GM18867 (cell line): Measurements from ENCODE around the gene CACNA1B.
"Not testable (repeated sequence)": the region's sequence is repeated elsewhere in the genome, so short reads cannot be mapped to it uniquely, and the experiment has no call there.

Source experiments
- ATAC-seq: cut with Tn5 transposase; IDR thresholded peaks from one replicate; pipeline ENCODE4 v1.9.1; 2021; ENCODE audit warnings: mild to moderate bottlenecking, moderate library complexity; ENCODE audit not compliant: unreplicated experiment

The CACNA1B gene

GRCh38 chr9:138095813-138096518 is 218.4 kb downstream of the CACNA1B start:
- ATAC-seq, result no peak

- no peak for ATAC-seq
These were observed 218.9 kb downstream of the CACNA1B start for GRCh38 chr9:138096519-138096845.

GRCh38 chr9:138097501-138097991 is 220.0 kb downstream of the CACNA1B start:
- ATAC-seq, result no peak

DNA sequence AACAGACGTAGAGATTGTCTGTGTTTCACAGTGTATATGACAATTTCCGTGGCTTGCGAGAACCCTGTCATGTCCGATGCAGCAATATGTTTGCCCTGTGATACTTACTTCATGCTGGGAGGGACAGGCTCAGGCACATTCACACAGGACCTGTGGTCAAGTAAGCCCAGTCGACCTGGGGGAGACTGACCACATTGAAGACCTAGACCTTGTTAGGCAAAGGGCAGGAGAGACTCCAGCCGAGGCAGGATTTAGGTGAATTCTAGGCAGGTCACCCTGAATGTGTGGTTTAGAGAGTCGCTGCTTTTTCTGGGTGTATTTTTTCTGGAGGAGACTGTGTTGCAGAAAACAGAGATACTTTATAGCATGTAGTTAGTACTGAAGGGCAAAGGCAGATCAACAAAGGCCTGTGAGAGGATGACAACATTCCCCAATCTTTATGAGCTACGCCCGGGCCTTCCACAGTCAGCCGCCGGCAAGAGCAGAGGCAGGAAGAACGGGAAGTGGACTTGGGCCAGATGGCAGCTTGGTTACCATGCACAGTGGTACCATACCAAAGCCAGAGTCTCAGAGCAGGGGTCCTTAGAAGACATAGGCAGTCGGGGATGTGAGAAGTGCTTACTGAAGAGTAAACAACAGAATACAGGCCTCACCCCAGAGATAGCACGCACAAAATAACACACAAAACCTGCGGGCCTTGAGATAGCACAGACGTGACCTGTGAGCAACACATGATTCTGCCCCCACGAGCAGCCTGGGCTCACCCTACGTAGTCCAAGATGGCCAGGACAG is 220.7 kb downstream of the CACNA1B start:
- no peak for ATAC-seq

DNA sequence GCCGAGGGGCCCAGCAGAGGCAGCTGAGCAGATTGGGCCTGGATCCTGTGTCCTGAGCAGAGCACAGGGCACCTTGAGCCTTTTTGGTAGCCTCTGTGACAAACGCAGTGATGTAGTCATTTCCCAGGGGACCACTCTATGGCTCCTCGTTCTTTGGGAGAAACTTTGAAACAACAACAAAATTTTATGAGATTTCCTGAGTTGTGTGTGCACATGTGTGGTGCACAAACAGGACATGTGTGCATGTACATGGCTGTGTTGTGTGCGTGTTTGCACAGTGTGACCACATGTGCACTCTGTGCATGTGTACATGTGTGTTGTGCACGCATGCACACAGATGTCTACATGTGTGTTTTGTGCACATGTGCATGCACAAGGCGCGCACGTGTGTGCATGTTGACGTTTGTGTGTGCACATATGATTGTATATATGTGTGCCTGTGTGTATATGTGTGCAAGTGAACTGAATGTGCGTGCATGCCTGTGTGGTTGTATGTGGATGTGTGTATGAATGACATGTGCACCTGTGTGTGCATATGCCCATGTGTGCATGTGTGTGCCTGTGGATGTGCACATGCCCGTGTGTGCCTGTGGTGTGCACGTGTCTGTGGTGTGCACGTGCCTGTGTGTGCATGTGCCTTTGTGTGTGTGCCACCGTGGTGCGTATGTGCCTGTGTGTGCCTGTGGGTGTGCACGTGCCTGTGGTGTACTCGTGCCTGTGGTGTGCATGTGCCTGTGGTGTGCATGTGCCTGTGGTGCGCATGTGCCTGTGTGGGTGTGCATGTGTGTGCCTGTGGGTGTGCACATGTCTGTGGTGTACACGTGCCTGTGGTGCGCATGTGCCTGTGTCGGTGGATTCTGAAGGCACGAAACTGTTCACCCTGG is 221.6 kb downstream of the CACNA1B start:
- ATAC-seq, result no peak

DNA sequence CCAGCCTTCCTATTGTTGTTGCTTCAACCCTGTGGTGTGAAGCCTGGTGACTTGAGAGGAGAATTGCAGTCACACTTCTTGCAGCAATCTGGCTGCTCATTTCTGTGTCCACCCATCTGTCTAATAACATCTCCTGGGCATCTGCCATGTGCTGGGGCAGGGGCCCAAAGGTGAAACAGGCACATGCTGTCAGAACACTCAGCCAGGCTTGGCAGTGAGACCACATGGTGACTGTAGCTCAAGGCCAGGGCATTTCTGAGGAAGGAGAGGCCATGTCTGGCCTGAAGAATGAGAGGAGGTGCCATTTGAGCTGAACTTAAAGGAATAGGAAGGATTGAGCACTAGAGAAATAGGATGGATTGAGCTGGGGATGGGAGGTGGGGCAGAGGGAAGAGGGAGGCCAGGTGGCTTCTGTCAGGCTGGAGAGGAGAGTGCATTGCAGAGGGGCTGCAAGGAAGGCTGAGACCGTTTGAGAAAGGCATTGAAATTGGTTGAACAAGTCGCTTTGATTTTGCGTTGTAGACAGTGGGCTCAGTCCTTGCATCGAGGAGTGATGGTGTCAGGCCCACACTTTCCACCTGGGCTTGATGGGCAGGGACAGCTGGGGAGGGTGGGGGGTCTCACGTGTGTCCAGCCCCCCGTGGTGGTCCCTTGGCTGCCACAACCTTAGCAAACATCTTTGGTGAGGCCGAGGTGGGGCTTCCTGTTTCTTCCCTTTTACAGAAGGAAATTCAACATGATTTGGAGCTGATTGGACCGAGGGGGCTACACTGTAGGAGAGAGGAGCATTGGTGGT is 222.4 kb downstream of the CACNA1B start:
- ATAC-seq, result no peak

DNA sequence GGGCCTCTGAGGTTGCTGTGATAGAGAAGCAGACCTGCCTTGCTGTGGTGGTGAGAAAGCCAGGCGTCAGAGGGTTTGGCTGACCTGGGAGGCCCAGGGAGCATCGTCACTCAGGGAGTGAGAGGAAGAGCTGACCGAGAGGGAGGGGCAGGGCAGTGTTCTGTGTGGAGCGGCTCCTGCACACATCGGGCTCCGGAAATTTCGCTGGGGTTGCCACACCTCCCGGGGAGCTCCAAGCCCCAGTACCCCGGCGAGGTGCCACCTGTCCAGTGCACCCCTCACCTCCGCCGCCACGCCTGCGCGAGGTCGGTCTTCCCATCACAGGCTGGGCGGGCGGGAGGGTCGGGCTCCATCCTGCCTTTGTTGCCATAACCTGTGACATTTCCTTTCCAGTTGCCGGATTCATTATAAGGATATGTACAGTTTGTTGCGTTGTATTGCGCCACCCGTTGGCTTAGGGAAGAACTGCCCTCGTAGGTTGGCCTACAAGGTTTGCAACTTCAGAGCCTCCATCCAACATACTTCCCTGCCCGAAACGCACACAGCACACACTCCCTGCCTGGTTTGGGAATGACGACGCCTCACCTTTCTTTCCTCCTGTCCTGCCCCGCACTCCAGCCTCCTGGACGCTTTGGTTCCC is 223.2 kb downstream of the CACNA1B start:
- no peak for ATAC-seq

GRCh38 chr9:138101444-138102234 is 224.1 kb downstream of the CACNA1B start:
- no peak for ATAC-seq

DNA sequence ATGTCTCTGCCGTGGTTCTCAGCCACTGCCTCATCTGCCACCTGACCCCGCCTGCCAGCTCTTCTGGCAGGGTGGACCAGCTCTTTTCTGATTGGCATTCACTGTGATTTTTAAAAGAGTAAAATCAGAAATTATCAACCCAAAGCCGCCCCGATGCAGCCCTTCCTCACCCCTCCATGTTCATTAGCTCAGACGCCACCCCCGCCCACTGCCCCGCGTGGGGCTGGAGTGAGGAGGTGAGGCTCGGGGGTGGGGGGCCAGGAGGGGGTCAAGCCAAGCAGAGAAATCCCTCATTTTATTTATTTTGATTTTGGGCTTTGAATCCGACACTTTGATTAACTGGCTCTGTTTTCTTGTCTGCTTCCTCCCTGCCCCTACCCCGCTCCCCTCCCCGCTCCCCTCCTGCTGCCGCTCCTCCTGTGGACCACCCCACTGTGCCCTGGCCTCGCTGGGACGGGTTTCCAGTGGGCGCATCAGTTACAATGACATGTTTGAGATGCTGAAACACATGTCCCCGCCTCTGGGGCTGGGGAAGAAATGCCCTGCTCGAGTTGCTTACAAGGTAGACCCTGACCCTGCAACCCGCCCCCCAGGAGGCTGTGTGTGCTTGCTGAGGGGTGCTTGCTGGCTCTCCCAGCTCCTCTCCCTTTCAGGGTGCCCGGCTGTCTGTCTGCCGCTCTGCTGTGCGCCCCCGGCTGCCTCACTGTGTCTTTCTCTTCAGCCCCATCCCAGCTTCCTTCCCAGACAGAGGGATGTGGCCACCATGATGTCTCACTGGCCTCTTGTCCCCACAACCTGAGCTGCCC is 224.9 kb downstream of the CACNA1B start:
- ATAC-seq, result no peak

GRCh38 chr9:138103111-138103848 is 225.7 kb downstream of the CACNA1B start:
- ATAC-seq, result no peak

GRCh38 chr9:138103849-138104206 is 226.2 kb downstream of the CACNA1B start:
- ATAC-seq, result no peak

GRCh38 chr9:138104251-138105122 is 226.9 kb downstream of the CACNA1B start:
- no peak for ATAC-seq

- ATAC-seq, result no peak
These were observed 227.5 kb downstream of the CACNA1B start for GRCh38 chr9:138105123-138105415.

- ATAC-seq, result no peak
These were observed 228.3 kb downstream of the CACNA1B start for GRCh38 chr9:138105561-138106505.

GRCh38 chr9:138107039-138107438 is 229.5 kb downstream of the CACNA1B start:
- not testable (repeated sequence) for ATAC-seq

GRCh38 chr9:138111607-138112006 is 234.0 kb downstream of the CACNA1B start:
- no peak for ATAC-seq
